GM21717 (cell line): Measurements from ENCODE around the gene SAA2.
A peak's percentile ranks its signal among the peaks of the same experiment; 100 is the strongest.

ENCODE experiments used
- ATAC-seq: cut with Tn5 transposase; IDR thresholded peaks from one replicate; pipeline ENCODE4 v1.9.1; 2021; ENCODE audit warnings: mild to moderate bottlenecking, moderate library complexity; ENCODE audit not compliant: unreplicated experiment

Gene SAA2

GRCh38 chr11:18253233-18253632, 4.8 kb upstream of the SAA2 start:
- ATAC-seq: no peak

- ATAC-seq: peak; percentile 13
These were observed 1.3 kb downstream of the SAA2 start for GRCh38 chr11:18247191-18247581.

GRCh38 chr11:18246379-18247190, 1.9 kb downstream of the SAA2 start:
- peak; percentile 87 for ATAC-seq

GRCh38 chr11:18245396-18245795, 3.1 kb downstream of the SAA2 start:
- no peak for ATAC-seq

GRCh38 chr11:18243783-18244362, 4.6 kb downstream of the SAA2 start:
- no peak for ATAC-seq

- ATAC-seq: no peak
These were observed 8.8 kb downstream of the SAA2 start for GRCh38 chr11:18239655-18240054.

GRCh38 chr11:18236664-18237356, 11.7 kb downstream of the SAA2 start, which contains the start of gene SAA4:
SAA4 (minus strand) TSS chr11:18236802; CDS start chr11:18235926, 876 bp downstream.
- ATAC-seq: no peak

- ATAC-seq: no peak
These were observed 12.8 kb downstream of the SAA2 start for GRCh38 chr11:18235394-18236334.

GRCh38 chr11:18233912-18234311, 14.6 kb downstream of the SAA2 start:
- no peak for ATAC-seq

GRCh38 chr11:18230859-18231258, 17.6 kb downstream of the SAA2 start:
- ATAC-seq: no peak

- peak; percentile 95 for ATAC-seq
These were observed 19.0 kb downstream of the SAA2 start for GRCh38 chr11:18229501-18229900.

GRCh38 chr11:18225913-18226312, 22.6 kb downstream of the SAA2 start:
- no peak for ATAC-seq

GRCh38 chr11:18223591-18224387, 24.7 kb downstream of the SAA2 start:
- ATAC-seq: no peak

- no peak for ATAC-seq
These were observed 25.6 kb downstream of the SAA2 start for GRCh38 chr11:18222814-18223421.

GRCh38 chr11:18221274-18221876, 27.1 kb downstream of the SAA2 start:
- ATAC-seq: no peak

GRCh38 chr11:18209058-18209457, 39.4 kb downstream of the SAA2 start:
- no peak for ATAC-seq

- ATAC-seq: no peak
These were observed 43.7 kb downstream of the SAA2 start for GRCh38 chr11:18204771-18205170.

- ATAC-seq: no peak
These were observed 44.2 kb downstream of the SAA2 start for GRCh38 chr11:18204220-18204619.

GRCh38 chr11:18203723-18204122, 44.7 kb downstream of the SAA2 start:
- no peak for ATAC-seq
